ENCODE results near the gene SLCO4A1. TPM values are rescaled to one million over a fixed set of nuclear protein-coding genes. Genes with fewer than 3 reads are reported as not detected.

The SLCO4A1 gene
- total RNA-seq, 4 donors from 2014 or later: 1.8 to 51.2 (median 29.9) TPM

DNA sequence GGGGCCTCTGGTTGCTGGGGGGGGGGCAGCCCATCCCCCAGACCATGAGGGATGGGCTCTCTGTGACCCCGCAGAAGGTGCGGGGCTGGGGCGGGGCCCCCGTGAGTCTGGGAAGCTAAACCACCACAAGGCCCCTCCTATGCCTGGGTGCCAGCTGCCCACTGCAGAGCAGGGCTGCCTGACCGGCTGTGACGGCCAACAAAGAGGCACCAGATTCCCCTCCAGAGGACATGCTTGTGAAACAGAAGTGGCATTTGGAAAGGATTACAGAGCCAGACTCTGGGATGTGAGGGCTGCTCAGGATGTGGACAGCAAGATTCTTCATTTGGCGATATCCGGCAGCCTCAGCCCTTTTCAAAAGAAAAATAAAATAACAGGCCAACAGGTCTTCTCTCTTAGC lies 49.9 kb downstream of the SLCO4A1 start:
- intact Hi-C loops (cut with DNase I; ENCODE audit: low total_unique reads): no loop called here
- H3K4me1 ChIP-seq: no peaks in the 10 kb centered on the region
- H3K4me3 ChIP-seq: no peak overlapping the region

DNA sequence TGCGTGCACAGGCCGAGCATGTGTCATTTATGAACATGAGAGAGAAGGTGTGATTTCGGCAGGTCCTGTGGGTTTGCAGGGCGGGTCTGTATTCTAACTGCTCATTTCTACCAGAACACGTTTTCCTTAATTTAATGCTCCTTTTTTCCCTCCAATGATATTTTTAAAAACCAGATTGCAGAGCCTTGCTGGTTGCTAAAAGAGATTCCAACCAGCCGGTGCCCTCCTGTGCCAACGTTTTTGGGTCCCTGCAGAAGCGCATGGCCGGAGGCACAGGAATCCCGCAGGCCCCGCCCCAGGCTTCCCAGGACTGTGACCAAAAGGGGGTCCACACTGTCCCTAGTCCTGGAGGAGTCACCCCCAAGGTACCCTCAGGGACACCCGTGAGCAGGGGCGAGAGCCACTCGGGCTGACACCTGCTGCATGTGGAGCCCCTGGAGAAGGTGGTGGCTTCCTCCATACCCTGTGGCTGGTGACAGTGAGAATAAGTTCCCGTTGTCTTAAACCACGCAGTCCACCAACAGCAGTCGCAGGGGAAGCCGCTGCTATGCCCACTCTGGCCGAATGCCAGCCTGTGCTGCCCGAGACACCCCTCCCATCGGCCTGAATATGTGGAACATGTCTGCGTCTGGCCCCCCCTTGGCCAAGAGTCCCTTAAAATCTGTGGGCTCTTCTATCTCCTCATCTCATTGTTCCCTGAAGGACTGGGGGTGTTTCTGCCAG lies 50.7 kb downstream of the SLCO4A1 start:
- no peak for TF ChIP-seq POLR2A (IDR thresholded peaks at IDR 0.05)
- TF ChIP-seq, protein P1, sequence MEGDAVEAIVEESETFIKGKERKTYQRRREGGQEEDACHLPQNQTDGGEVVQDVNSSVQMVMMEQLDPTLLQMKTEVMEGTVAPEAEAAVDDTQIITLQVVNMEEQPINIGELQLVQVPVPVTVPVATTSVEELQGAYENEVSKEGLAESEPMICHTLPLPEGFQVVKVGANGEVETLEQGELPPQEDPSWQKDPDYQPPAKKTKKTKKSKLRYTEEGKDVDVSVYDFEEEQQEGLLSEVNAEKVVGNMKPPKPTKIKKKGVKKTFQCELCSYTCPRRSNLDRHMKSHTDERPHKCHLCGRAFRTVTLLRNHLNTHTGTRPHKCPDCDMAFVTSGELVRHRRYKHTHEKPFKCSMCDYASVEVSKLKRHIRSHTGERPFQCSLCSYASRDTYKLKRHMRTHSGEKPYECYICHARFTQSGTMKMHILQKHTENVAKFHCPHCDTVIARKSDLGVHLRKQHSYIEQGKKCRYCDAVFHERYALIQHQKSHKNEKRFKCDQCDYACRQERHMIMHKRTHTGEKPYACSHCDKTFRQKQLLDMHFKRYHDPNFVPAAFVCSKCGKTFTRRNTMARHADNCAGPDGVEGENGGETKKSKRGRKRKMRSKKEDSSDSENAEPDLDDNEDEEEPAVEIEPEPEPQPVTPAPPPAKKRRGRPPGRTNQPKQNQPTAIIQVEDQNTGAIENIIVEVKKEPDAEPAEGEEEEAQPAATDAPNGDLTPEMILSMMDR (IDR thresholded peaks at IDR 0.05): no peak
- Histone ChIP-seq H3K27me3 (no peaks in the 10 kb centered on the region), H3K27ac (no peak overlapping the region), H3K9me3 (no peaks in the 10 kb centered on the region), H3K36me3 (no peaks in the 10 kb centered on the region), H3K4me1 (no peaks in the 10 kb centered on the region), H3K4me3 (no peak overlapping the region)
- intact Hi-C loops (cut with DNase I; ENCODE audit: low total_unique reads): no loop called here
- no peak for DNase-seq

More for the DNA sequence above, 49.9 kb downstream of the SLCO4A1 start:
- no peaks in the 10 kb centered on the region for H3K27me3 ChIP-seq
- no peak overlapping the region for H3K27ac ChIP-seq
- TF ChIP-seq, protein P1 (IDR thresholded peaks at IDR 0.05): no peak
- no peak for TF ChIP-seq POLR2A (IDR thresholded peaks at IDR 0.05)
- H3K36me3 ChIP-seq: no peaks in the 10 kb centered on the region
- DNase-seq: no peak
- no peaks in the 10 kb centered on the region for H3K9me3 ChIP-seq

DNA sequence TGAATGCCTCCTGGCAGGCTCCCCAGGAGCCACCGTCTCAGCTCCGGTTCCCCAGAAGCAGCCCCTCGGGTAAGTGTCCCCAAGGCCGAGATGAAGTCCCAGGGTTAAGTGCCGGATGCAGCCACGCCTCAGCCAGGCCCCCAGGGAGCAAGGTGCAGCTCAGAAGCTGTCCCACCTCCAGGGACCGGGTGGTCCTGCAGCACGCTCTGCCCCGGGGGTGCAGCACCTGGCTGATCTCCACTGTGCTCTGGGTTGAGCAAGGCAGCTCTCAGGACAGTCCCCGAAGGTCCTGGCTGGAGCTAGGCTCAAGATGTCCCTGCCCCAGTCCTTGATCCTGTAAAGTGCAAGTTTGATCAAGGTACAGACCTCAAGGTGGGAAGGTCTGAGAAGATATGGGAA lies 51.2 kb downstream of the SLCO4A1 start:
- Histone ChIP-seq H3K36me3 (no peaks in the 10 kb centered on the region), H3K27me3 (no peaks in the 10 kb centered on the region), H3K4me3 (no peak overlapping the region), H3K9me3 (no peaks in the 10 kb centered on the region), H3K27ac (no peak overlapping the region), H3K4me1 (no peaks in the 10 kb centered on the region)
- intact Hi-C loops (cut with DNase I; ENCODE audit: low total_unique reads): no loop called here
- no peak for DNase-seq
- TF ChIP-seq, protein P1 (IDR thresholded peaks at IDR 0.05): no peak
- no peak for TF ChIP-seq POLR2A (IDR thresholded peaks at IDR 0.05)

DNA sequence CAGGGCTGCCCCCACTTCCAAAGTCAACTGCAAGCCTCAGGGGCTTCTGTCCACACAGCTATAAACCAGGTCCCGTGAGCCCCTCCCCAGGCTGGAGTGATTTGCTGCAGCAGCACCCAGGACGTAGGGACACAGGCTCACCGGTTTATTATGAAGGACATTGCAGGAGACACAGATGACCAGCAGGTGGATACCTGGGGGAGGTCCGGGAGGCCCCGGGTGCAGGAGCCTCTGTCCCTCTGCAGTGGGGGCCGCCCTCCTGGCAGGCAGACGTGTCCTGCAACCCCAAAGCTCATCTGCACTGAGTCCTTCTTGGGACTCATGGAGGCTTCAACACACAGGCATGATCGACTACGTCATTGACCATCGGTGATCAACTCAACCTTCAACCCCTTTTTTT lies 51.8 kb downstream of the SLCO4A1 start:
- TF ChIP-seq POLR2A (IDR thresholded peaks at IDR 0.05): no peak
- TF ChIP-seq, protein P1 (IDR thresholded peaks at IDR 0.05): no peak
- no peaks in the 10 kb centered on the region for H3K27me3 ChIP-seq

DNA sequence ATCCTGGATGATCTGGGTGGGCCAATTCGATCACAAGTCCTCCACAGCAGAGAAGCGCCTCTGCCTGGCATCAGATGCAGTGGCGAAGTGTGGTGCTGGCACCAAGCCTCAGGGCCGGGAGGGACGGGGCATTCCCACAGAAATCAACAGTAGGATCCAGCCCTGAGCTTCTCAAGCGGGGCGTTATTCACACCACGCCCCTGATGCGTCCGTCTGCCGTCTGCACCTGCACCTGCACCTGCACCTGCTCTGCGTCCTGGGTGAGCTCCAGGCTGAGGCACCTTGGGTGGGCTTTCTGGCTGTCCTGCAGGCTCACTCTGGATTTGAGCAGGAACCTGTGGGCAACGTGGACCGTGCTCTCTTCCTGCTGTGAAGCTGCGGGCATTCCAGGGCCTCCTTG lies 52.6 kb downstream of the SLCO4A1 start:
- no peak for TF ChIP-seq POLR2A (IDR thresholded peaks at IDR 0.05)
- TF ChIP-seq, protein P1 (IDR thresholded peaks at IDR 0.05): no peak
- no peak for DNase-seq
- H3K4me3 ChIP-seq: no peak overlapping the region
- H3K27me3 ChIP-seq: no peaks in the 10 kb centered on the region
- no peaks in the 10 kb centered on the region for H3K9me3 ChIP-seq
- H3K27ac ChIP-seq: no peak overlapping the region
- intact Hi-C loops (cut with DNase I; ENCODE audit: low total_unique reads): no loop called here
- H3K4me1 ChIP-seq: no peaks in the 10 kb centered on the region
- H3K36me3 ChIP-seq: no peaks in the 10 kb centered on the region

More for the DNA sequence above, 51.8 kb downstream of the SLCO4A1 start:
- intact Hi-C loops (cut with DNase I; ENCODE audit: low total_unique reads): no loop called here
- Histone ChIP-seq H3K9me3 (no peaks in the 10 kb centered on the region), H3K4me1 (no peaks in the 10 kb centered on the region), H3K36me3 (no peaks in the 10 kb centered on the region), H3K4me3 (no peak overlapping the region), H3K27ac (no peak overlapping the region)
- no peak for DNase-seq

Data from uterus (tissue), 4 donors.